CD4-positive, alpha-beta T cell treated with Interleukin-12 subunit alpha and Interleukin-12 subunit beta, for 1 hour (primary cell): ENCODE results near the gene SLC10A4.

ENCODE experiments used
- DNase-seq: peaks from one replicate; pipeline ENCODE4 v3.0.0-alpha.2; 2020

Gene SLC10A4

DNA sequence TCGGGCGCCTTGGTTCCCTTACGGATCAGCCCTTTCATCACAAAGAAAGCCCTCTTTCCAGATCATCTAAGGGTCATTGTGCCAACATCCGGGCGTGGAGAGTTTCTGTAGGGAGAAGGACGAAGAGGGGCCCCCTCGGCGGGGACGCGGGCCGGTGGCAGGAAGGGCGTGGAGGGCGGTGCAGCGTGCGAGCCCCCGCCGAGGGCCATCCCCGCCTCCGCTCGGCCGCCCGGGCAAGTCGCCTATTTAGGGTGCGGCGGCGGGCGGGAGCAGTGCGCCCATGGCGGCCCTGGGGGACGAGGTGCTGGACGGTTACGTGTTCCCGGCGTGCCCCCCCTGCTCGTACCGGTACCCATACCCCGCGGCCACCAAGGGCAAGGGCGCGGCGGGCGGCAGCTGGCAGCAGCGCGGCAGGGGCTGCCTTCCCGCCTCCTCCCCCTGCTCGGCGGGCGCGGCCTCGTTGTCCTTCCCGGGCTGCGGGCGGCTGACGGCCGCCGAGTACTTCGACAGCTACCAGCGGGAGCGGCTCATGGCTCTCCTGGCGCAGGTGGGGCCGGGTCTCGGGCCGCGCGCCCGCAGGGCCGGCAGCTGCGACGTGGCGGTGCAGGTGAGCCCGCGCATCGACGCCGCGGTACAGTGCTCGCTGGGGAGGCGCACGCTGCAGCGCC lies 7.0 kb downstream of the SLC10A4 start, which contains the start of gene ZAR1:
ZAR1 (plus strand) TSS at position 241 of the 668 bp plus-strand sequence; CDS start at position 281, 40 bp downstream.
- no peak for DNase-seq

- no peak for DNase-seq
Measured at GRCh38 chr4:48490680-48491513, 7.8 kb downstream of the SLC10A4 start.

- DNase-seq = no peak
Measured at GRCh38 chr4:48491514-48492176, 8.5 kb downstream of the SLC10A4 start.

DNA sequence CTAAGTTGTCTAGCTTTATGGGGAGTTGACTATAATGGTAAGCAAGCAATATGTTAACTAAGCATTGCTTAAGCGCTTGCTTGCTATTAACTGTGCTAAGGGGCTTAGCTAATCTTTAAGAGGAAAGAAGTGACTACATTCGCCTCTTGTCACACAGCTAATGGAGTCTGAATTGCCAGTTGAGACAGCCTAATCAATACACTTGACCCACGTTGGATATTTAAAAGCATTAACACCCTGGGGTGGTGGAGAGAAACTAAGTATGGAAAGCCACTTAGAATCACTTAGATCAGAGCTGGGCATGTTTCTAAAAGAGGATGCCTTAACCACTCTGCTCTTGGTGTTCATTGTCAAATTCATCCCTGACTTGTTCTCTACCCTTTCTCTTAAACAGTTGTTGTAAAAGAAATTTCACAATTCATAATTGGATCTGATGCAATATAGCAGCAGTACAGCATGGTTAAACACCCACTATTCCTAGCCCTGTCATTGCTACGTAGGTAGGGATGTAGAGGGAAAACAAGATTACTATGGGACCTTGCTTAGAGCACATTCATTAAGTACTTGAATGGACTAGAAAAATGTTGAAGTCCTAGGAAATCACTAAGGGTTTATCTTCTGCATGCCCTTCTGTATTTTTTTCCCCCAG lies 10.4 kb downstream of the SLC10A4 start:
- DNase-seq = no peak

DNA sequence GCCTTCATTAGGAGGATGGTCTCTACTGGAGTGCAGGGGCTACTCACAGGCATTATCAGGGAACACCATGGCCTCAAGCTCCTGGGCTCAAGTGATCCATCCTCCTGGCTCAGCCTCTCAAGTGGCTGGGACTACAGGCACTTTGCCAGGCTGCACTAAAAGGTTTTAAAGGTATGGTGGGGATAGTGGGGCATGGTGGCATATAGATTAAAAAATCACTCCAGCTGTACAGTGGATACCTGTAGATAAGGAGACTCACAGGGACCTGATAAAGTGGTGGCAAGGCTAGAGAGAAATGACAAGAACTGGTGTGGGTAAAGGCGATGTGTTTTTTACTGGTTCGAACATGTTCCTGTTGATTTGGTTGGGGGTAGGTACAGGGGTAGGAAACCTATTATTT lies 12.8 kb downstream of the SLC10A4 start:
- DNase-seq = no peak

- DNase-seq = no peak
Measured at GRCh38 chr4:48498895-48499294, 15.8 kb downstream of the SLC10A4 start.

GRCh38 chr4:48499551-48500066 lies 16.5 kb downstream of the SLC10A4 start:
- DNase-seq = no peak

DNA sequence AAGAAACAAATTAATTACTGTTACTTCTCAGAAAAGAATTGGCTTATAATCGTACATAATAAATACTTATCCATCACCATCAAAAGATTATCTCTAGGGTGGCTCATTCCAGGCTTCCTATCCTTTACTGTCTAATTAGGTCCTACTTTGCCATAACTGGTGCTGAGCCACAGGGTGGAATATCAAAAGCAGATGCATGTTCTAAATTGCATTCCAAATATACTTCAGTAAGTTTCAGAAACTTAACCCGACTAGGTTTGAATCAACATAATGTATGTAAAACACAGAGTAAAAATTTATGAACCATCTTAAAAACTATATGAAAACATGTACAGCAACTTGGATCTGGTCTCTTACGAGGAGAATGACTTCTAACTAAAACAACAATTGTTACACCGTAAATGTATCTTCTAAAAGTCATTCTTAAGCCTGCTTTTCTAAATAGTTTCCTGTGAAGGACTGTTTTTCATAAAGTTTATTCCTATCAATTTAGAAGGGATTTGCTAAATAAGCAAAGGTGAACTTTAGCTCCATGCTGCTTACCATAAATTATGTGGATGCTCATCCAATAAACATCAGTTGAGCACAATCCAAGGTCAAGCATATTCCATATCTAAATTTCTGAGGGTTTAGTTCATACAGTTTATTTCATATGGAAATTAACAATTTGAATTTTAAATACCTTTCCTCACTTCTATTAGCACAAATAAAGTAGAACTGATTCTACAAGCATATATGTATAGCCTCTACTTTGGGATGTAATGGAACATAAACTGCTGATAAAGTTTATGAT lies 20.3 kb downstream of the SLC10A4 start:
- no peak for DNase-seq

DNA sequence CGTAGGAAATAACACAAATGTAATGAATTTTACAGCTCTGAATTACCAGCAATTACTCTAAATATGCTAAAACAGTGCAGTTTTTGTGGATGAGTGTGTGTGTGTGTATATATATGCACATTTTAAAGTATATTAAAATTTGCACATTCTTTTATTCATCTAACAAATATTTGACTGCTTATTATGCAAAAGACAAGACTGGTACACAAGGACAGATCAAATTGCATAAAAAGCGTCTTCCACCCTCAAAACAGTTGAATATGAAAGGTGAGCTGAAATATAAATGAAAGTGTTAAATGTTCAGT lies 20.8 kb downstream of the SLC10A4 start:
- DNase-seq = no peak

DNA sequence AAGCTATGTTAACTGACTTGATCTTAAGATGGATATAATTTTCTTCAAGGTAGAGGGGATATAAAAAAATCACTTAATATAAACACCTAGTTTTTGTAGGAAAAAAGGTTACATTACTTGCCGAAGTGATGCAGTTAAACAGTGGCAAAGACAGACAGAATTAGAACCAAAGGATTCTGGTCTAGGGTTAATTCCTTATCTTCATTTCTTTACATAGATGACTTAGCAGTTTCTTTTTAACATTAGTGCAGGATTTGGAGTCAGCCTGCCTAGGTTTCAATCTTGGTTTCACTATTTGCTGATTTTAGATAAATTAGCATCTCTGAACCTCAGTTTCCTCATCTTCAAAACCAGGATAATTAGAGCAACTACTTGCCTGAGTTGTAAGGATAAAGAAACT lies 21.2 kb downstream of the SLC10A4 start:
- DNase-seq = no peak

DNA sequence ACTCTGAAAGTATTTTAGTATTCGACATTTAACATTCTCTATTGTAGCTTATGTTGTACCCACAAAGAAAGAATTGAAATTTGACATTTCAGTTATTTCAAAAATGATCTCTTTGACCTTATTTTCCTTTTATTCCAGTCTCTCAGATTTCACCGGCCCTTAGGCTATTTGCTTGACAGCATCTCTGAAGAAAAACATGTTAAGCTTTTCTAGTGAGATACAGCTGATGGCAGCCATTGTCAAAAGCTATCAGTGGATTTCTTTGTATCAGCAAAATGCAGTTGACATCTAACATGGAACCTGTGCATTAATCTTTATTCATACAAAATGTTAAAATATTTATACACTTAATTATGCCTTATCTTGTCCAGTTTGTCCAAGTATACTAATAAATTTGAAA lies 23.6 kb downstream of the SLC10A4 start:
- DNase-seq = no peak

- no peak for DNase-seq
Measured at GRCh38 chr4:48509543-48509942, 26.4 kb downstream of the SLC10A4 start.

GRCh38 chr4:48518143-48518542 lies 35.0 kb downstream of the SLC10A4 start:
- DNase-seq = no peak

- no peak for DNase-seq
Measured at GRCh38 chr4:48526406-48526805, 43.3 kb downstream of the SLC10A4 start.

DNA sequence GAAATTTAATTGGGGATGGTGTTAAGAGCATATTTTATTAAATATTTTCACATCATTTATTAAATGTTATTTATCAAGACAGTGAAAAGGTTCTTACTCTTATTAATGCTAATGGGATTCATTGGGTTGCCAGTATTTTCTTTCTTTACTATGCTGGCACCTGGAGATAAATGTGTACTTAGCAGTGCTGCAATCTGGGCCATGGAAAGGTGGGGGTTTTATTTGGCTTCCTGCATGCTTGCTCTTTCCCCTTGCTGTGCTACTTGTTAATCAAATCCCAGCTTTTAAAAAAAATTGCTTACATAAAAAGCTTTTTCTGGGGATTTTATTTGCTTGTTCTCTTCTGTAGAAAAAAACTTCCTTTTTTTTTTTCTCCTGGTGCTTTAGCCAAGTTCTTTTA lies 55.2 kb downstream of the SLC10A4 start:
- no peak for DNase-seq
